Fibroblast of lung (primary cell): ENCODE results near the gene NIPAL1.

Source experiments
- EZH2 ChIP-seq: IDR thresholded peaks from 2 replicates; pipeline ENCODE4 v1.5.1; 2012; ENCODE audit warnings: low read length, control low read depth, mild to moderate bottlenecking; ENCODE audit errors: missing control alignments
- TF ChIP-seq, protein P1 (sequence below), 2 donors: IDR thresholded peaks in 1 of 2; conservative IDR thresholded peaks in 1 of 2; 1 replicate in 1 of 2; 2 replicates in 1 of 2; pipeline ENCODE4 v1.5.1; 2011 to 2012; ENCODE audit warnings: low read length in 2 of 2, control low read depth in 1 of 2, inconsistent platforms in 1 of 2, low read depth in 1 of 2, mild to moderate bottlenecking in 1 of 2

DNA sequence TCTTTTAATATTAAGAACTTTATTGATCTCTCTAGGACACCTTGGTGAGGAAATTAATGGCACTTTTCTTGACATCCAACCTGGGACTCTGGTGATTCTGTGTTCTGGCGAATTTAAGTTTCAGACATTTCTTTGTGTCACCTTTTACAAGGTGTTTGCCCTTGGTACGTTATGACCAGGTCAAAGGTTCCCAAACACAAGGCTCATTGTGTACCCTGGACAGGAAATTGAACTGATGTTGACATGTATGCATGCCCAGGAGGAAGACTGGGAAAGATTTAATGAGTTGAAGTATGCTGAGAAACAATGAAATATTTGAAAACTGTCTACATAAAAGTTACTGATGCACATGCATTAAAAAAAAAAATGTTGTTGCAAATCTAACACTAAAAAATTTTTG, 22.1 kb downstream of the NIPAL1 start:
- TF ChIP-seq, protein P1, sequence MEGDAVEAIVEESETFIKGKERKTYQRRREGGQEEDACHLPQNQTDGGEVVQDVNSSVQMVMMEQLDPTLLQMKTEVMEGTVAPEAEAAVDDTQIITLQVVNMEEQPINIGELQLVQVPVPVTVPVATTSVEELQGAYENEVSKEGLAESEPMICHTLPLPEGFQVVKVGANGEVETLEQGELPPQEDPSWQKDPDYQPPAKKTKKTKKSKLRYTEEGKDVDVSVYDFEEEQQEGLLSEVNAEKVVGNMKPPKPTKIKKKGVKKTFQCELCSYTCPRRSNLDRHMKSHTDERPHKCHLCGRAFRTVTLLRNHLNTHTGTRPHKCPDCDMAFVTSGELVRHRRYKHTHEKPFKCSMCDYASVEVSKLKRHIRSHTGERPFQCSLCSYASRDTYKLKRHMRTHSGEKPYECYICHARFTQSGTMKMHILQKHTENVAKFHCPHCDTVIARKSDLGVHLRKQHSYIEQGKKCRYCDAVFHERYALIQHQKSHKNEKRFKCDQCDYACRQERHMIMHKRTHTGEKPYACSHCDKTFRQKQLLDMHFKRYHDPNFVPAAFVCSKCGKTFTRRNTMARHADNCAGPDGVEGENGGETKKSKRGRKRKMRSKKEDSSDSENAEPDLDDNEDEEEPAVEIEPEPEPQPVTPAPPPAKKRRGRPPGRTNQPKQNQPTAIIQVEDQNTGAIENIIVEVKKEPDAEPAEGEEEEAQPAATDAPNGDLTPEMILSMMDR (conservative IDR thresholded peaks at IDR 0.05 in 1 of 2, IDR thresholded peaks at IDR 0.05 in 1 of 2; ENCODE audit: low read depth in 1 of 2, low read length in 2 of 2): no peak
- TF ChIP-seq EZH2: no peak
